UCSD-AML1 (cell line): ENCODE measurements around the gene NCK1.
"Not testable (repeated sequence)": the region's sequence is repeated elsewhere in the genome, so short reads cannot be mapped to it uniquely, and the experiment has no call there.

Experiments
- DNase-seq: peaks from one replicate; lab custom pipeline; 2025; ENCODE audit not compliant: unreplicated experiment; lab: John Stamatoyannopoulos, UW

Gene NCK1

GRCh38 chr3:136862617-136863322 lies 762 bp downstream of the NCK1 start:
- DNase-seq, result peak; percentile 74

- DNase-seq, result no peak
Observed at GRCh38 chr3:136869282-136869681, 7.3 kb downstream of the NCK1 start.

- not testable (repeated sequence) for DNase-seq
Observed at GRCh38 chr3:136872258-136872657, 10.2 kb downstream of the NCK1 start.

GRCh38 chr3:136879510-136879909 lies 17.5 kb downstream of the NCK1 start:
- not testable (repeated sequence) for DNase-seq

- no peak for DNase-seq
Observed at GRCh38 chr3:136882571-136882970, 20.6 kb downstream of the NCK1 start.

- no peak for DNase-seq
Observed at GRCh38 chr3:136883967-136884720, 22.1 kb downstream of the NCK1 start.

- DNase-seq, result no peak
Observed at GRCh38 chr3:136885357-136886213, 23.6 kb downstream of the NCK1 start.

GRCh38 chr3:136889947-136890346 lies 27.9 kb downstream of the NCK1 start:
- no peak for DNase-seq

- DNase-seq, result no peak
Observed at GRCh38 chr3:136891934-136892855, 30.2 kb downstream of the NCK1 start.

GRCh38 chr3:136893848-136894443 lies 31.9 kb downstream of the NCK1 start:
- DNase-seq, result no peak

- DNase-seq, result not testable (repeated sequence)
Observed at GRCh38 chr3:136897171-136897570, 35.2 kb downstream of the NCK1 start.

GRCh38 chr3:136898549-136898948 lies 36.5 kb downstream of the NCK1 start:
- no peak for DNase-seq

GRCh38 chr3:136898954-136899353 lies 36.9 kb downstream of the NCK1 start:
- no peak for DNase-seq

GRCh38 chr3:136899622-136900158 lies 37.7 kb downstream of the NCK1 start:
- no peak for DNase-seq

- DNase-seq, result not testable (repeated sequence)
Observed at GRCh38 chr3:136900694-136901093, 38.7 kb downstream of the NCK1 start.

- DNase-seq, result no peak
Observed at GRCh38 chr3:136901391-136901790, 39.4 kb downstream of the NCK1 start.

- DNase-seq, result not testable (repeated sequence)
Observed at GRCh38 chr3:136902530-136902929, 40.5 kb downstream of the NCK1 start.

- DNase-seq, result no peak
Observed at GRCh38 chr3:136903899-136904298, 41.9 kb downstream of the NCK1 start.

GRCh38 chr3:136904746-136905145 lies 42.7 kb downstream of the NCK1 start:
- no peak for DNase-seq

- DNase-seq, result no peak
Observed at GRCh38 chr3:136905549-136905948, 43.5 kb downstream of the NCK1 start.
